ENCODE measurements around the gene KCNQ1. TPM values are rescaled to one million over a fixed set of nuclear protein-coding genes. Genes with fewer than 3 reads are reported as not detected.

KCNQ1 gene
- total RNA-seq, 2 experiments from 2014 or later = 9.1 to 10.9 TPM

GRCh38 chr11:2674658-2675131 is 229.9 kb downstream of the KCNQ1 start:
- DNase-seq = no peak
- H3K27ac Mint-ChIP-seq = no peak overlapping the region
- POLR2A ChIA-PET = no interaction called here

GRCh38 chr11:2675540-2675939 is 230.7 kb downstream of the KCNQ1 start:
- POLR2A ChIA-PET = no interaction called here
- Mint-ChIP-seq H3K27ac (no peak overlapping the region), H3K9me3 (ENCODE audit: low read depth) (no peaks in the 10 kb centered on the region), H3K36me3 (ENCODE audit: low read depth) (no peaks in the 10 kb centered on the region), H3K4me3 (no peak overlapping the region), H3K4me1 (no peaks in the 10 kb centered on the region), H3K27me3 (no peaks in the 10 kb centered on the region)
- CTCF ChIA-PET = no interaction called here
- DNase-seq (no peak), ATAC-seq (no peak)
- intact Hi-C loops (cut with DNase I, micrococcal nuclease) = no loop called here

More at GRCh38 chr11:2674658-2675131, 229.9 kb downstream of the KCNQ1 start:
- Mint-ChIP-seq H3K9me3 (ENCODE audit: low read depth) (no peaks in the 10 kb centered on the region), H3K36me3 (ENCODE audit: low read depth) (no peaks in the 10 kb centered on the region), H3K27me3 (no peaks in the 10 kb centered on the region), H3K4me3 (no peak overlapping the region), H3K4me1 (no peaks in the 10 kb centered on the region)
- CTCF ChIA-PET = no interaction called here
- no peak for ATAC-seq
- intact Hi-C loops (cut with DNase I, micrococcal nuclease) = no loop called here

GRCh38 chr11:2677127-2677526 is 232.3 kb downstream of the KCNQ1 start:
- no peaks in the 10 kb centered on the region for H3K36me3 Mint-ChIP-seq (ENCODE audit: low read depth)
- no peaks in the 10 kb centered on the region for H3K27me3 Mint-ChIP-seq
- ATAC-seq = no peak
- no peak overlapping the region for H3K4me3 Mint-ChIP-seq
- intact Hi-C loops (cut with DNase I, micrococcal nuclease) = no loop called here
- POLR2A ChIA-PET = no interaction called here
- CTCF ChIA-PET = no interaction called here
- DNase-seq = no peak
- no peaks in the 10 kb centered on the region for H3K9me3 Mint-ChIP-seq (ENCODE audit: low read depth)
- H3K4me1 Mint-ChIP-seq = no peaks in the 10 kb centered on the region
- H3K27ac Mint-ChIP-seq = no peak overlapping the region

GRCh38 chr11:2678396-2678795 is 233.6 kb downstream of the KCNQ1 start:
- Mint-ChIP-seq H3K4me3 (no peak overlapping the region), H3K36me3 (ENCODE audit: low read depth) (no peaks in the 10 kb centered on the region), H3K4me1 (no peaks in the 10 kb centered on the region), H3K9me3 (ENCODE audit: low read depth) (no peaks in the 10 kb centered on the region), H3K27ac (no peak overlapping the region), H3K27me3 (no peaks in the 10 kb centered on the region)
- ChIA-PET CTCF (interaction anchor here (0.9 kb wide), 1 partner anchor 145 kb away, joined by 3 read pairs; no protein-coding TSS in a partner anchor), POLR2A (no interaction called here)
- intact Hi-C loops (cut with DNase I, micrococcal nuclease) = no loop called here
- no peak for ATAC-seq
- no peak for DNase-seq

GRCh38 chr11:2679011-2679676 is 234.3 kb downstream of the KCNQ1 start:
- no peaks in the 10 kb centered on the region for H3K27me3 Mint-ChIP-seq
- H3K9me3 Mint-ChIP-seq (ENCODE audit: low read depth) = no peaks in the 10 kb centered on the region
- POLR2A ChIA-PET = no interaction called here
- no peaks in the 10 kb centered on the region for H3K4me1 Mint-ChIP-seq
- no peak overlapping the region for H3K27ac Mint-ChIP-seq
- peak; percentile 36 for ATAC-seq
- no peaks in the 10 kb centered on the region for H3K36me3 Mint-ChIP-seq (ENCODE audit: low read depth)
- no peak for DNase-seq
- CTCF ChIA-PET = interaction anchor here (0.9 kb wide), 1 partner anchor 146 kb away, joined by 3 read pairs; no protein-coding TSS in a partner anchor
- intact Hi-C loops (cut with DNase I, micrococcal nuclease) = no loop called here
- H3K4me3 Mint-ChIP-seq = no peak overlapping the region

GRCh38 chr11:2681408-2682145 is 236.8 kb downstream of the KCNQ1 start:
- Mint-ChIP-seq H3K27ac (no peak overlapping the region), H3K9me3 (ENCODE audit: low read depth) (no peaks in the 10 kb centered on the region), H3K27me3 (no peaks in the 10 kb centered on the region), H3K4me1 (no peaks in the 10 kb centered on the region), H3K4me3 (no peak overlapping the region), H3K36me3 (ENCODE audit: low read depth) (no peaks in the 10 kb centered on the region)
- DNase-seq (no peak), ATAC-seq (no peak)
- intact Hi-C loops (cut with DNase I, micrococcal nuclease) = no loop called here
- POLR2A ChIA-PET = no interaction called here
- CTCF ChIA-PET = no interaction called here

GRCh38 chr11:2683806-2684205 is 239.0 kb downstream of the KCNQ1 start:
- no peaks in the 10 kb centered on the region for H3K9me3 Mint-ChIP-seq (ENCODE audit: low read depth)
- intact Hi-C loops (cut with DNase I, micrococcal nuclease) = no loop called here
- ChIA-PET CTCF (interaction anchor here (1.4 kb wide), 1 partner anchor 19 kb away, joined by 3 read pairs; no protein-coding TSS in a partner anchor), POLR2A (no interaction called here)
- no peak overlapping the region for H3K4me3 Mint-ChIP-seq
- DNase-seq (no peak), ATAC-seq (no peak)
- H3K36me3 Mint-ChIP-seq (ENCODE audit: low read depth) = no peaks in the 10 kb centered on the region
- no peaks in the 10 kb centered on the region for H3K27me3 Mint-ChIP-seq
- no peaks in the 10 kb centered on the region for H3K4me1 Mint-ChIP-seq
- no peak overlapping the region for H3K27ac Mint-ChIP-seq

- Mint-ChIP-seq H3K36me3 (ENCODE audit: low read depth) (no peaks in the 10 kb centered on the region), H3K9me3 (ENCODE audit: low read depth) (no peaks in the 10 kb centered on the region), H3K27ac (no peak overlapping the region), H3K4me3 (no peak overlapping the region), H3K4me1 (no peaks in the 10 kb centered on the region), H3K27me3 (no peaks in the 10 kb centered on the region)
- no peak for DNase-seq
- ChIA-PET CTCF (interaction anchor here (1.4 kb wide), 1 partner anchor 20 kb away, joined by 3 read pairs; no protein-coding TSS in a partner anchor), POLR2A (no interaction called here)
- ATAC-seq = no peak
- intact Hi-C loops (cut with DNase I, micrococcal nuclease) = no loop called here
These were observed 239.8 kb downstream of the KCNQ1 start for GRCh38 chr11:2684581-2684980.

- CTCF ChIA-PET = interaction anchor here (1.4 kb wide), 1 partner anchor 20 kb away, joined by 3 read pairs; no protein-coding TSS in a partner anchor
- Mint-ChIP-seq H3K36me3 (ENCODE audit: low read depth) (no peaks in the 10 kb centered on the region), H3K9me3 (ENCODE audit: low read depth) (no peaks in the 10 kb centered on the region), H3K4me1 (no peaks in the 10 kb centered on the region), H3K27me3 (no peaks in the 10 kb centered on the region), H3K4me3 (no peak overlapping the region), H3K27ac (no peak overlapping the region)
- POLR2A ChIA-PET = no interaction called here
- DNase-seq (no peak), ATAC-seq (no peak)
- intact Hi-C loops (cut with DNase I, micrococcal nuclease) = no loop called here
These were observed 240.2 kb downstream of the KCNQ1 start for GRCh38 chr11:2685051-2685450.

GRCh38 chr11:2685566-2686359 is 241.0 kb downstream of the KCNQ1 start:
- H3K36me3 Mint-ChIP-seq (ENCODE audit: low read depth) = no peaks in the 10 kb centered on the region
- H3K9me3 Mint-ChIP-seq (ENCODE audit: low read depth) = no peaks in the 10 kb centered on the region
- ChIA-PET CTCF (interaction anchor here (0.6 kb wide), 1 partner anchor 425 kb away, joined by 3 read pairs; no protein-coding TSS in a partner anchor), POLR2A (no interaction called here)
- ATAC-seq (no peak), DNase-seq (no peak)
- no peak overlapping the region for H3K27ac Mint-ChIP-seq
- no peaks in the 10 kb centered on the region for H3K27me3 Mint-ChIP-seq
- H3K4me1 Mint-ChIP-seq = no peaks in the 10 kb centered on the region
- H3K4me3 Mint-ChIP-seq = no peak overlapping the region
- intact Hi-C loops (cut with DNase I, micrococcal nuclease) = no loop called here

GRCh38 chr11:2686360-2687222 is 241.8 kb downstream of the KCNQ1 start:
- Mint-ChIP-seq H3K27me3 (no peaks in the 10 kb centered on the region), H3K36me3 (ENCODE audit: low read depth) (no peaks in the 10 kb centered on the region), H3K4me3 (no peak overlapping the region), H3K27ac (no peak overlapping the region), H3K9me3 (ENCODE audit: low read depth) (no peaks in the 10 kb centered on the region), H3K4me1 (no peaks in the 10 kb centered on the region)
- intact Hi-C loops (cut with DNase I, micrococcal nuclease) = no loop called here
- ChIA-PET CTCF (no interaction called here), POLR2A (no interaction called here)
- DNase-seq (peak; percentile 2), ATAC-seq (no peak)
